WTC11 (cell line): Measurements from ENCODE around the gene BCAS1. TPM values are rescaled to one million over a fixed set of nuclear protein-coding genes. Genes with fewer than 3 reads are reported as not detected.

Experiments used
- ATAC-seq: fragments of 200-7000 bp; cut with Tn5 transposase; 2 replicates; pipeline ENCODE4 v1.10.0; 2021; ENCODE audit warnings: mild to moderate bottlenecking, moderate library complexity
- CTCF ChIA-PET: fragments of 300-600 bp; sonication (Branson Sonifier 250); formaldehyde crosslinking; loops from one replicate; lab custom pipeline; 2021; ENCODE audit warnings: antibody characterized with exemption; lab: Charles Lee
- POLR2A ChIA-PET: fragments of 350-600 bp; sonication (Branson Sonifier 250); formaldehyde crosslinking; loops from one replicate; lab custom pipeline; 2021; ENCODE audit warnings: antibody characterized with exemption; lab: Charles Lee
- DNase-seq: peaks from one replicate; pipeline ENCODE4 v3.0.0; 2021; ENCODE audit warnings: low spot score
- H3K27ac Mint-ChIP-seq: 2 replicates; pipeline ENCODE4 v1.8.0; 2021; ENCODE audit warnings: mixed read lengths
- H3K27me3 Mint-ChIP-seq: 2 replicates; pipeline ENCODE4 v1.8.0; 2021; ENCODE audit warnings: low read depth, mild to moderate bottlenecking, moderate library complexity, mixed read lengths
- H3K36me3 Mint-ChIP-seq: 2 replicates; pipeline ENCODE4 v1.8.0; 2021; ENCODE audit warnings: mixed read lengths
- H3K4me1 Mint-ChIP-seq: 2 replicates; pipeline ENCODE4 v1.8.0; 2022; ENCODE audit warnings: mixed read lengths
- H3K4me3 Mint-ChIP-seq: 2 replicates; pipeline ENCODE4 v1.8.0; 2021; ENCODE audit warnings: mild to moderate bottlenecking, moderate library complexity, mixed read lengths
- H3K9me3 Mint-ChIP-seq: 2 replicates; pipeline ENCODE4 v1.8.0; 2021; ENCODE audit warnings: mixed read lengths
- CBFB ChIP-seq: sonication (generic); formaldehyde crosslinking; IDR thresholded peaks from 2 replicates; pipeline ENCODE4 v1.8.1; 2022; ENCODE audit warnings: mild to moderate bottlenecking, low read depth, missing genetic modification reagents
- EMX1 ChIP-seq: fragments of 250-450 bp; sonication (Bioruptor Pico); IDR thresholded peaks from 2 replicates; pipeline ENCODE4 v1.8.0; 2021; ENCODE audit warnings: mild to moderate bottlenecking
- GABPB1 ChIP-seq: sonication (generic); formaldehyde crosslinking; IDR thresholded peaks from 2 replicates; pipeline ENCODE4 v1.8.1; 2023; ENCODE audit warnings: mild to moderate bottlenecking, missing genetic modification reagents
- GTF2I ChIP-seq: fragments of 250-450 bp; sonication (Bioruptor Pico); conservative IDR thresholded peaks from 2 replicates; pipeline ENCODE4 v1.4.0; 2021; ENCODE audit warnings: mild to moderate bottlenecking
- HMGA2 ChIP-seq: fragments of 250-450 bp; sonication (Bioruptor Pico); IDR thresholded peaks from 2 replicates; pipeline ENCODE4 v1.4.0; 2021; ENCODE audit warnings: mild to moderate bottlenecking, moderate library complexity
- JUN ChIP-seq: sonication (generic); formaldehyde crosslinking; IDR thresholded peaks from 2 replicates; pipeline ENCODE4 v1.8.0; 2023; ENCODE audit warnings: mild to moderate bottlenecking, missing genetic modification reagents
- NFE2L1 ChIP-seq: sonication (generic); formaldehyde crosslinking; IDR thresholded peaks from 2 replicates; pipeline ENCODE4 v1.8.1; 2023; ENCODE audit warnings: missing genetic modification reagents
- NR1H2 ChIP-seq: sonication (generic); formaldehyde crosslinking; IDR thresholded peaks from 2 replicates; pipeline ENCODE4 v1.9.0; 2021; ENCODE audit warnings: mild to moderate bottlenecking, moderate library complexity, missing genetic modification reagents
- NR3C1 ChIP-seq: sonication (generic); formaldehyde crosslinking; conservative IDR thresholded peaks from 2 replicates; pipeline ENCODE4 v1.8.1; 2023; ENCODE audit warnings: low read depth, mild to moderate bottlenecking, missing genetic modification reagents
- SMAD3 ChIP-seq: sonication (generic); formaldehyde crosslinking; IDR thresholded peaks from 2 replicates; pipeline ENCODE4 v1.8.0; 2022; ENCODE audit warnings: missing genetic modification reagents, mild to moderate bottlenecking, borderline replicate concordance
- TCF7 ChIP-seq: sonication (generic); formaldehyde crosslinking; IDR thresholded peaks from 2 replicates; pipeline ENCODE4 v1.8.0; 2022; ENCODE audit warnings: mild to moderate bottlenecking, low read depth, missing genetic modification reagents, moderate library complexity
- TP53 ChIP-seq: sonication (generic); formaldehyde crosslinking; IDR thresholded peaks from 2 replicates; pipeline ENCODE4 v1.8.1; 2023; ENCODE audit warnings: mild to moderate bottlenecking, missing genetic modification reagents
- ZNF219 ChIP-seq: sonication (generic); formaldehyde crosslinking; IDR thresholded peaks from 2 replicates; pipeline ENCODE4 v1.8.0; 2023; ENCODE audit warnings: missing genetic modification reagents, mild to moderate bottlenecking, borderline replicate concordance
- ZNF317 ChIP-seq: sonication (generic); formaldehyde crosslinking; IDR thresholded peaks from 2 replicates; pipeline ENCODE4 v1.8.1; 2023; ENCODE audit warnings: low read depth, mild to moderate bottlenecking, moderate library complexity, missing genetic modification reagents, borderline replicate concordance
- ZNF396 ChIP-seq: fragments of 250-450 bp; sonication (Bioruptor Pico); IDR thresholded peaks from 2 replicates; pipeline ENCODE4 v1.8.0; 2021; ENCODE audit warnings: mild to moderate bottlenecking, moderate library complexity, borderline replicate concordance
- total RNA-seq: library from RNA; stranded (reverse); gene quantifications from 3 replicates; pipeline ENCODE4 v1.2.3, GENCODE V29; 2021
- TF ChIP-seq, protein P1 (sequence below): fragments of 250-450 bp; sonication (Bioruptor Pico); IDR thresholded peaks from 2 replicates; pipeline ENCODE4 v1.9.0; 2021; ENCODE audit warnings: mild to moderate bottlenecking
- TF ChIP-seq, protein P2 (sequence below): sonication (generic); formaldehyde crosslinking; IDR thresholded peaks from 2 replicates; pipeline ENCODE4 v1.8.1; 2023; ENCODE audit warnings: mild to moderate bottlenecking, missing genetic modification reagents, moderate library complexity
- TF ChIP-seq, protein P3 (sequence below): fragments of 250-450 bp; sonication (Bioruptor Pico); conservative IDR thresholded peaks from 2 replicates; pipeline ENCODE4 v1.9.0; 2021; ENCODE audit warnings: mild to moderate bottlenecking
- TF ChIP-seq, protein P4 (sequence below): sonication (generic); formaldehyde crosslinking; IDR thresholded peaks from 2 replicates; pipeline ENCODE4 v1.8.0; 2022; ENCODE audit warnings: mild to moderate bottlenecking, missing genetic modification reagents
- TF ChIP-seq, protein P5 (sequence below): sonication (generic); formaldehyde crosslinking; IDR thresholded peaks from 2 replicates; pipeline ENCODE4 v1.8.1; 2022; ENCODE audit warnings: low read depth, missing genetic modification reagents, borderline replicate concordance
- TF ChIP-seq, protein P6 (sequence below): sonication (generic); formaldehyde crosslinking; IDR thresholded peaks from 2 replicates; pipeline ENCODE4 v1.8.0; 2022; ENCODE audit warnings: mild to moderate bottlenecking, missing genetic modification reagents

Gene BCAS1
- total RNA-seq, 1 experiment from 2014 or later: 0.11 TPM

DNA sequence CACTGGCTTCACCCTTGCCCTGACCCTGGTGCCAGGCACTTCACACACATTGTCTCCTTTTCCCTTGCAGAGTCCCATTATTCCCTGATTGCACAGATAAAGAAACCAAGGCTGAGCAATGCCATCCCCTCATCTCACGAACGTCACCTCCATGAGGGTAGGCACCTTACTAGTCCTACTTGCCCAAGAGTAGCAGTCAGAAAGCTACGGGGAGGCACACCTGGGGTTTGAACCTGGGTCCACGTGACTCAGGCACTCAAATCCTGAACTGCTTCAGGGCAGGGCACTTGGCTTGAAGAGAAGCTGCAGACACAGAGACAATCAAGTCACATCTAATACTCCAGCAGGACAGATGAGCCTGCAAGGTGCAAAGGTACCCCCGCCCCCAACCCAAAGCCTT is 1.9 kb downstream of the BCAS1 start:
- Mint-ChIP-seq H3K36me3 (no peaks in the 10 kb centered on the region), H3K9me3 (no peaks in the 10 kb centered on the region), H3K4me3 (no peak overlapping the region), H3K27me3 (no peaks in the 10 kb centered on the region), H3K27ac (no peak overlapping the region), H3K4me1 (peaks cover 36% of the 10 kb centered on the region)
- ChIA-PET CTCF (interaction anchor here (0.9 to 1.3 kb wide), 2 partner anchors 29 to 133 kb away, joined by 4 to 5 read pairs; no protein-coding TSS in a partner anchor), POLR2A (no interaction called here)
- no peak for DNase-seq
- TF ChIP-seq SMAD3 (CRISPR knock-in tag) (no peak), JUN (CRISPR knock-in tag) (no peak)
- ATAC-seq: no peak

DNA sequence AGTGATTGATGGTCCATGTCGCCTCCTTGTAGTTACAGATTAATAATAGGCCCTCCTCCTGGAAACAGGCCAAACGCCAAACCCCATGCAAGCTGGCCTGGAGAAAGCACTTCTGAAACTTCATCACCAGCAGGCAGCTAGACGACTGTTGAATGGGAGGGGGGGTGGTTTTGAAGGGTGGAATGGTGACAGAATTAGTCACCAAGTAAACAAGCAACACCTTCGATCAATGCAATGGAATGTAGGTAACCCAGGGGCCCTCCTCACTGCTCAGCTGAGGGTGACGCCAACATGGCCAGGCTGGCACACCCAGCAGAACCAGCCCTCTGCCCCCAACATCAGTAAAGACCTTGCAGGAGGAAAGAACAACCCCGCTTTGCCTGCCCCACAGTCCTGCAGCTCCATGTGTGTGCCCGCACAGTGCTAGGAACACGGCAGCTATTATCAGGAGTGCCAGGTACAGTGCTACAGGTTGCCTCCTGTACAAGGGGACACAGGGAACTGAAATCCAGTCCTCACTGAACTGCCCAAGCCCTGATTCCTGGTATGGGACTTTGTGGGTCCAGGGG is 2.7 kb downstream of the BCAS1 start:
- POLR2A ChIA-PET: no interaction called here
- Mint-ChIP-seq H3K4me1 (peaks cover 36% of the 10 kb centered on the region), H3K36me3 (no peaks in the 10 kb centered on the region), H3K27me3 (no peaks in the 10 kb centered on the region), H3K4me3 (no peak overlapping the region)
- TF ChIP-seq, protein P1, sequence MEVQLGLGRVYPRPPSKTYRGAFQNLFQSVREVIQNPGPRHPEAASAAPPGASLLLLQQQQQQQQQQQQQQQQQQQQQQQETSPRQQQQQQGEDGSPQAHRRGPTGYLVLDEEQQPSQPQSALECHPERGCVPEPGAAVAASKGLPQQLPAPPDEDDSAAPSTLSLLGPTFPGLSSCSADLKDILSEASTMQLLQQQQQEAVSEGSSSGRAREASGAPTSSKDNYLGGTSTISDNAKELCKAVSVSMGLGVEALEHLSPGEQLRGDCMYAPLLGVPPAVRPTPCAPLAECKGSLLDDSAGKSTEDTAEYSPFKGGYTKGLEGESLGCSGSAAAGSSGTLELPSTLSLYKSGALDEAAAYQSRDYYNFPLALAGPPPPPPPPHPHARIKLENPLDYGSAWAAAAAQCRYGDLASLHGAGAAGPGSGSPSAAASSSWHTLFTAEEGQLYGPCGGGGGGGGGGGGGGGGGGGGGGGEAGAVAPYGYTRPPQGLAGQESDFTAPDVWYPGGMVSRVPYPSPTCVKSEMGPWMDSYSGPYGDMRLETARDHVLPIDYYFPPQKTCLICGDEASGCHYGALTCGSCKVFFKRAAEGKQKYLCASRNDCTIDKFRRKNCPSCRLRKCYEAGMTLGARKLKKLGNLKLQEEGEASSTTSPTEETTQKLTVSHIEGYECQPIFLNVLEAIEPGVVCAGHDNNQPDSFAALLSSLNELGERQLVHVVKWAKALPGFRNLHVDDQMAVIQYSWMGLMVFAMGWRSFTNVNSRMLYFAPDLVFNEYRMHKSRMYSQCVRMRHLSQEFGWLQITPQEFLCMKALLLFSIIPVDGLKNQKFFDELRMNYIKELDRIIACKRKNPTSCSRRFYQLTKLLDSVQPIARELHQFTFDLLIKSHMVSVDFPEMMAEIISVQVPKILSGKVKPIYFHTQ (CRISPR knock-in tag): no peak
- TF ChIP-seq ZNF219 (no peak), GABPB1 (CRISPR knock-in tag) (peak; percentile 82)
- TF ChIP-seq, protein P2, sequence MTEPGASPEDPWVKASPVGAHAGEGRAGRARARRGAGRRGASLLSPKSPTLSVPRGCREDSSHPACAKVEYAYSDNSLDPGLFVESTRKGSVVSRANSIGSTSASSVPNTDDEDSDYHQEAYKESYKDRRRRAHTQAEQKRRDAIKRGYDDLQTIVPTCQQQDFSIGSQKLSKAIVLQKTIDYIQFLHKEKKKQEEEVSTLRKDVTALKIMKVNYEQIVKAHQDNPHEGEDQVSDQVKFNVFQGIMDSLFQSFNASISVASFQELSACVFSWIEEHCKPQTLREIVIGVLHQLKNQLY: no peak
- TF ChIP-seq, all 79 proteins: peak for 1
- Mint-ChIP-seq H3K27ac (no peak overlapping the region), H3K9me3 (no peaks in the 10 kb centered on the region)
- ATAC-seq (no peak; the same call in 1 of the 2 replicates), DNase-seq (no peak)
- CTCF ChIA-PET: no interaction called here

DNA sequence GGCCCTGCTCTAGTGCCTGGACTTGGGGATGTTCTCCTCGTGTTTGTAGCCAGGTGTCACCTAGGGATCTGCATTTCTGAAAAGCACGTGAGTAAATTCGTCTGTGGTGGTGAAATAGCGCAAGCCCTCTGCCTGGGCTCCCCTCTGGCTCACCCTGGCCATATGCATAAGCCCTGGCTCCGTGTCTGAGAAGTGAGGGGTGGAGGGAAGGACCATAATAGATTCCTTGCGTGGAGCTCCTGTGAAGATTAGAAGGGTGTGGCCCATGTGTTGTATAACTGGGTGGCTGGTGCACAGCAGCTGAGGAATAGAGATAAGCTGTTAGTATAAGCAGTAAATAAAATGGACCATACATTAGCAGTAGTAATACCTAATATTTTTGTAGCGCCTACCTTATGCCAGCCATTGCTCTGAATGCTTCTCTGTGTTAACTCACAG is 4.8 kb downstream of the BCAS1 start:
- ChIA-PET CTCF (no interaction called here), POLR2A (no interaction called here)
- ATAC-seq: no peak
- H3K4me1 Mint-ChIP-seq: peaks cover 34% of the 10 kb centered on the region
- no peak for DNase-seq
- no peaks in the 10 kb centered on the region for H3K9me3 Mint-ChIP-seq
- peak overlapping the region; percentile 32; the same call in 1 of the 2 replicates for H3K27ac Mint-ChIP-seq
- H3K4me3 Mint-ChIP-seq: no peak overlapping the region
- H3K27me3 Mint-ChIP-seq: no peaks in the 10 kb centered on the region
- no peaks in the 10 kb centered on the region for H3K36me3 Mint-ChIP-seq
- TF ChIP-seq TCF7 (CRISPR knock-in tag): no peak
- no peak for TF ChIP-seq HMGA2
- TF ChIP-seq, protein P3, sequence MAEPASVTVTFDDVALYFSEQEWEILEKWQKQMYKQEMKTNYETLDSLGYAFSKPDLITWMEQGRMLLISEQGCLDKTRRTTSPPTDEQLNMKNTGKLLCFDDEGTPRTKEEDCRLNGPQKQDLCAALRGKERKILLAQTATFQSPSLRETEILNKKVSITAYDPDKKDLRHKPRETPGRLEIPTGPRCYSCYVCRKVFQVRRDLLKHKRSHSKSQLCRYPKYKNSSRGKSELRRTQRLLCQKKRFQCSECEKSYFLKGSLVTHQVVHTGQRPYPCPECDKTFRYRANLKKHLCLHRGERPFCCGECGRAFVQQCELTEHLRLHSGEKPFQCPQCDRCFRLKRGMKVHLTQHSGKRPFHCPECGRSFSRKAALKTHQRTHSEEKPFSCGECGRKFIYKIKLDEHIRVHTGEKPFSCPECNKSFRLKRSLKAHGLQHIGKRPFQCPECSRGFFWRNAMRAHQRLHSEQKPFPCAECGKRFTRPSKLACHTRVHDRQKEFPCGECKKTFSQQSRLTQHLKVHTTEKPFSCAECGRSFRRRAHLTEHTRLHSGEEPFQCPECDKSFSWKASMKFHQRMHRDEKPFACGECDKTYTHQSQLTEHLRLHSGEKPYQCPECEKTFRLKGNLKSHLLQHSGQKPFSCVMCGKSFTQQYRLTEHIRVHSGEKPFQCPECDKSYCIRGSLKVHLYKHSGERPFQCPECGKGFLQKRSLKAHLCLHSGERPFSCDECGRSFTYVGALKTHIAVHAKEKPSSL (CRISPR knock-in tag): no peak
- no peak for TF ChIP-seq NR3C1 (CRISPR knock-in tag)
- TF ChIP-seq EMX1 (CRISPR knock-in tag): no peak
- TF ChIP-seq ZNF396 (CRISPR knock-in tag): no peak
- no peak for TF ChIP-seq GTF2I (CRISPR knock-in tag)
- TF ChIP-seq, protein P4, sequence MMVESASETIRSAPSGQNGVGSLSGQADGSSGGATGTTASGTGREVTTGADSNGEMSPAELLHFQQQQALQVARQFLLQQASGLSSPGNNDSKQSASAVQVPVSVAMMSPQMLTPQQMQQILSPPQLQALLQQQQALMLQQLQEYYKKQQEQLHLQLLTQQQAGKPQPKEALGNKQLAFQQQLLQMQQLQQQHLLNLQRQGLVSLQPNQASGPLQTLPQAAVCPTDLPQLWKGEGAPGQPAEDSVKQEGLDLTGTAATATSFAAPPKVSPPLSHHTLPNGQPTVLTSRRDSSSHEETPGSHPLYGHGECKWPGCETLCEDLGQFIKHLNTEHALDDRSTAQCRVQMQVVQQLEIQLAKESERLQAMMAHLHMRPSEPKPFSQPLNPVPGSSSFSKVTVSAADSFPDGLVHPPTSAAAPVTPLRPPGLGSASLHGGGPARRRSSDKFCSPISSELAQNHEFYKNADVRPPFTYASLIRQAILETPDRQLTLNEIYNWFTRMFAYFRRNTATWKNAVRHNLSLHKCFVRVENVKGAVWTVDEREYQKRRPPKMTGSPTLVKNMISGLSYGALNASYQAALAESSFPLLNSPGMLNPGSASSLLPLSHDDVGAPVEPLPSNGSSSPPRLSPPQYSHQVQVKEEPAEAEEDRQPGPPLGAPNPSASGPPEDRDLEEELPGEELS (CRISPR knock-in tag): no peak
- TF ChIP-seq TP53 (CRISPR knock-in tag): no peak
- no peak for TF ChIP-seq NR1H2 (CRISPR knock-in tag)
- no peak for TF ChIP-seq SMAD3 (CRISPR knock-in tag)
- TF ChIP-seq, protein P5, sequence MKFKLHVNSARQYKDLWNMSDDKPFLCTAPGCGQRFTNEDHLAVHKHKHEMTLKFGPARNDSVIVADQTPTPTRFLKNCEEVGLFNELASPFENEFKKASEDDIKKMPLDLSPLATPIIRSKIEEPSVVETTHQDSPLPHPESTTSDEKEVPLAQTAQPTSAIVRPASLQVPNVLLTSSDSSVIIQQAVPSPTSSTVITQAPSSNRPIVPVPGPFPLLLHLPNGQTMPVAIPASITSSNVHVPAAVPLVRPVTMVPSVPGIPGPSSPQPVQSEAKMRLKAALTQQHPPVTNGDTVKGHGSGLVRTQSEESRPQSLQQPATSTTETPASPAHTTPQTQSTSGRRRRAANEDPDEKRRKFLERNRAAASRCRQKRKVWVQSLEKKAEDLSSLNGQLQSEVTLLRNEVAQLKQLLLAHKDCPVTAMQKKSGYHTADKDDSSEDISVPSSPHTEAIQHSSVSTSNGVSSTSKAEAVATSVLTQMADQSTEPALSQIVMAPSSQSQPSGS (CRISPR knock-in tag): no peak
- TF ChIP-seq ZNF317 (CRISPR knock-in tag): no peak
- no peak for TF ChIP-seq CBFB (CRISPR knock-in tag)
- no peak for TF ChIP-seq NFE2L1 (CRISPR knock-in tag)
- TF ChIP-seq, protein P6, sequence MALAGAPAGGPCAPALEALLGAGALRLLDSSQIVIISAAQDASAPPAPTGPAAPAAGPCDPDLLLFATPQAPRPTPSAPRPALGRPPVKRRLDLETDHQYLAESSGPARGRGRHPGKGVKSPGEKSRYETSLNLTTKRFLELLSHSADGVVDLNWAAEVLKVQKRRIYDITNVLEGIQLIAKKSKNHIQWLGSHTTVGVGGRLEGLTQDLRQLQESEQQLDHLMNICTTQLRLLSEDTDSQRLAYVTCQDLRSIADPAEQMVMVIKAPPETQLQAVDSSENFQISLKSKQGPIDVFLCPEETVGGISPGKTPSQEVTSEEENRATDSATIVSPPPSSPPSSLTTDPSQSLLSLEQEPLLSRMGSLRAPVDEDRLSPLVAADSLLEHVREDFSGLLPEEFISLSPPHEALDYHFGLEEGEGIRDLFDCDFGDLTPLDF: no peak
